SU-DHL-6 (cell line): ENCODE data around the gene PHC1.

Source experiments
- CTCF ChIP-seq: fragments of 200-600 bp; sonication (generic); IDR thresholded peaks from one replicate; pipeline ENCODE4 v1.5.1; 2017; ENCODE audit warnings: antibody characterized with exemption, mild to moderate bottlenecking, low read length, moderate library complexity; ENCODE audit not compliant: insufficient read depth, poor library complexity, severe bottlenecking
- EZH2phosphoT487 ChIP-seq: fragments of 200-600 bp; sonication (generic), shearing (Covaris generic); conservative IDR thresholded peaks from 2 replicates; pipeline ENCODE4 v1.6.1; 2018; ENCODE audit warnings: mild to moderate bottlenecking, antibody characterized with exemption, low read length, moderate library complexity, mixed read lengths

DNA sequence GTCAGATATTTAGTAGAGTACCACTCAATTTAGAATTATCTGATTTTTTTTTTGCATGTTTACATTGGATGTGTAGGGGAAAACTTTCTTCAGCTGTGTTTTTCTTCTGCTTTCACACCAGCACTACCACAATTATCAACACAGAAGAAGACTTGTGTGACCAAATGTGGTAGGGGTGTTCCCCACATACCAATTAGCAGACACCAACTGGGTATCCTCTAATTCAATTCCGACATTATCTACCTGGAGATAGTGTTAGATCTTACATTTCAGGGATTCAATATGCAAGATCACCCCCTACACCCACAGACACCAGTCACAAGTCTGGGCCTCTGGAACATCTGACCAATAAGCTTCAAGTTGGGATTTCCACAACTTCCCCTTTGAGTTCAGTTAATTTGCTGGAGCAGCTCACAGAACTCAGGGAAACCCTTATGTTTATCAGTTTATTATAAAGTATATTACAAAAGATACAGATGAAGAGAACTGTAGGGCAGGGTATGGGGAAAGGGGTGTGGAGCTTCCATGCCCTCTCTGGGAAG lies 71.0 kb downstream of the PHC1 start:
- TF ChIP-seq CTCF (no peak), EZH2phosphoT487 (no peak)
